Kidney capillary endothelial cell (primary cell): ENCODE data around the gene DSTYK.
"Not testable (repeated sequence)": the region's sequence is repeated elsewhere in the genome, so short reads cannot be mapped to it uniquely, and the experiment has no call there.

ENCODE experiments used
- DNase-seq: peaks from one replicate; pipeline ENCODE4 v3.0.0-alpha.2; 2018; ENCODE audit warnings: low spot score

DSTYK gene

GRCh38 chr1:205241366-205242030 lies 30.0 kb upstream of the DSTYK start:
- no peak for DNase-seq

GRCh38 chr1:205240569-205240968 lies 29.1 kb upstream of the DSTYK start:
- DNase-seq: no peak

- no peak for DNase-seq
These were observed 28.6 kb upstream of the DSTYK start for GRCh38 chr1:205240118-205240517.

GRCh38 chr1:205239078-205239477 lies 27.6 kb upstream of the DSTYK start:
- no peak for DNase-seq

GRCh38 chr1:205237526-205238484 lies 26.3 kb upstream of the DSTYK start:
- no peak for DNase-seq

GRCh38 chr1:205236951-205237475 lies 25.5 kb upstream of the DSTYK start:
- no peak for DNase-seq

GRCh38 chr1:205236526-205236925 lies 25.0 kb upstream of the DSTYK start:
- no peak for DNase-seq

- no peak for DNase-seq
These were observed 24.4 kb upstream of the DSTYK start for GRCh38 chr1:205235951-205236350.

DNA sequence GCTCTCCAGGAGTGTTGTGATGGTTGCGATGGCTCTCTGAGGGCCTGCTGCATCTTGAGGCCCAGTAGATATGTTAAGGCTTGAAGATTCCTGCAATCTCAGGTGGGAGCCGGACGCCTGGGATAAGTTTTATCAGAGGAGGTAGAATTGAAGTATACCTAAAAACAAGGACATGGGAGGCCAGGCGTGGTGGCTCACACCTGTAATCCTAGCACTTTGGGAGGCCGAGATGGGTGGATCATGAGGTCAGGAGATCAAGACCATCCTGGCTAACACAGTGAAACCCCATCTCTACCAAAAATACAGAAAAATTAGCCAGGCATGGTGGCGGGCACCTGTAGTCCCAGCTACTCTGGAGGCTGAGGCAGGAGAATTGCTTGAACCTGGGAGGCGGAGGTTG lies 22.5 kb upstream of the DSTYK start:
- DNase-seq: not testable (repeated sequence)

DNA sequence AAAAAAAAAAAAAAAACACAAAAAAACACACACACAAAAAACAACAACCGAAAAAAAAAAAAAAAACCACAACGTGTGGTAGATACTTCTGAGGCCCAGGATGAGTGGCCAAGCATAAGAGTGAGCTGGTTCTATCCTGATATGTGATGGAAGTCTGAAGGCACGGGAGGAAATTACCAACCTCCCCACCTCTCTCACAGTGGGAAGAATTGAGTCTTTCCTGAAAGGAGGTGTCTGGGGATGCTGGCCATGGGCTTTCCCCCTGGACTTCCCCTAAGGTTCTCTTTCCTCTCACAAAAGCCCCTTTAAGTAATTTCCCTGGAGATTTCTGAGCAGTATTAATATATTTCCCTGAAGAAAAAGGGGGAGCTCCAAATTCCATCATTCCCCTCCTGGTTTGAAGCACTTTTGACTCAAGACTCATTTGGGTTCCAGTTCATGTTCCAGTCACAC lies 21.5 kb upstream of the DSTYK start:
- no peak for DNase-seq

DNA sequence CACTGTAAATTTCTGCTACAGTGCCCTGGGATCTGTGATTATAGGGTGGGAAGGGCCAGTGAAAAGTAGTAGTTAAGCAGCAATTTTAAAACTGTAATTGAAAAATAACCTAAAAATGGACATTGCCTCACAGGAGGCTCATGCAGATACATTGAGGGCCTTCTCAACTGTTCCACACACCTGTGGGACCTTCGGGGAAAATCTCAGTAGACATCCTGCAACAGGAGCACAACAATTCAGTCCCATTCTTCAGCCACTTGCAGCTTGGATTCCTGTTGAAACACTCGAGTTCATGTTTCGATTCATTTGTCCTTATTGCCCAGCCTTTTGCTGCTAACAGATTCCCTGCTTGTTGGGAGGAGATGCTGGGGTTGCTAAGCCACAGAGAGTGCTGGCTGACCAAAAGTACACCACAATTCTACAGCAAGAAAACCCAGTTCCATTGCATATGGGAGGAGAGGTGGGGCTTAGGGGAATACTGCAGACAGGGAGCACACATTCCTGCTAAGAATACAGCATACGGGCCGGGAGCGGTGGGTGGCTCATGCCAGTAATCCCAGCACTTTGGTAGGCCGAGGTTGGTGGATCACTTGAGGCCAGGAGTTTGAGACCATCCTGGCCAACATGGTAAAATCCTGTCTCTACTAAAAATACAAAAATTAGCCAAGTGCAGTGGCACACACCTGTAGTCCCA lies 20.8 kb upstream of the DSTYK start:
- DNase-seq: no peak

DNA sequence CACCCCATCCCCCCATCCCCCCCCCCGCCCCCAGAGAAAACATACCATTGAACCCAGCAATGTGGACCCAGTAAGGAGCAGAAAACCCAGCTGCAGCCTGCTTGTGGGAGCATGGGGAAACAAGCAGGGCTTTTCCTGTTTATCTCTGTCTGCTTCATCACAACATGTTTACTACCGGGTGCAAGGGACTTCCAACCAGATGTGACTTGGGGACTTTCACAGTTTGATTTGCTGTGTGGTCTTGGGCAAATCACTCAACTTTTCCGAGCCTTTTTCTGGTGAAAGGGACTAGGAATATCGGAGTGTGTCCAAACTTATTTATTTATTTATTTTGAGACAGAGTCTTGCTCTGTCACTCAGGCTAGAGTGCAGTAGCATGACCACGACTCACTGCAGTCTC lies 19.5 kb upstream of the DSTYK start:
- no peak for DNase-seq

DNA sequence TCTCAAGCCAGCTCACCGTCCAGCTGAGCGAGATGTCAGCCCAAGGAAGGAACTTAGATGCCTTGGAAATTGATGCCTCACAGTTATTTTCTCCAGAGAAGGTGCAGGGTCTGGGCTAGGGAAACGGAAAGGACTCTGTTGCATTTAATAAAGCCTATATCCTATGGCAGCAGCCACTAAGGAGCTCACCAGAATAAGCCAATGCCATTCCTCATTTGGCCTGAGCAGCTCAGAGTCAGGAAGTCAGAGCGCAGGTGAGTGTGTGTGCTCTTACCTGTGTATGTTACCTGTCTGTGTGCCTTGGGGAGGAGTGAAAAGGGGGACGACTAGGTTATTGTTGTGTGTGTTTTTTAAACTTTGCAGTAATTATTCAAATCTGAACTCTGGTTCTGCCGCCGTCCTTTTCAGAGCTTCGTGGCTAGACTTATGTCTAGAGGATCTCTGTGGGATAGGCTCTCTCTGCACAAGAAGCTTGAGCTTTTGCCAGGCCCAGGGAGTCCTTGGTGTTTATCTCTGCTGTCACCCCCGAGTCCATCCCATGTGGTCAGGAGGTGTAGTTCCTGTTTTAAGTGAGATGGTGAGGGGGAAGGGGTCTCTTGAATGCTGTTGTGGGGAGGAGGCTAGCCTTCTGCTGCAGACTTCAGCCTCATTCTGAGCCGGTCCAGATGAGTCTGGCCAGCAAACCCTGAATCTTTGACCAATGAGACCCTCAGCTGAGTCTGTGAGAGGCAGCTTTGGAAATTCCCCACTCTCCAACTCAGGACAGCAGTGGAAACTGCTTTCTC lies 18.6 kb upstream of the DSTYK start:
- DNase-seq: no peak

DNA sequence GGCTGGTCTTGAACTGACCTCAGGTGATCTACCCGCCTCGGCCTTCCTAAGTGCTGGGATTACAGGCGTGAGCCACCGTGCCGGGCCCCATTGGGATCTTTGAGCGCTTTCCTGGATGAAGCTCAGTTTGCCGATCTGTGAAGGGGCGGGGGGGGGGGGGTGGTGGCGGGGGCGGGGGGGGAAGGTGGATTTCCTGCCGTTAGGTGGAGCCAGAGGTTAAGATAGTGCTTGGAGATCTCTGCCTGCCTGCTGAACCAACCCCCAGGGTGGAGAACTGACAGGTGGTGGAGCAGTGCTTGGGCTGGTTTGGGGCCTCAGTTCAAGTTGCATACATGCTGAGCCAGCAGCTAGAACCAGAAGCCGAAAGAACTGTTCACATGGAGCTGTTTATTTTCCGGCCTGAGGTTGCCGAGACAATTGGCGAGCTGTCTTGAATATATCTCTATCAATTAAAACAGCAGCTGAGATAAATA lies 17.9 kb upstream of the DSTYK start:
- DNase-seq: no peak

GRCh38 chr1:205228093-205228521 lies 16.6 kb upstream of the DSTYK start:
- no peak for DNase-seq

DNA sequence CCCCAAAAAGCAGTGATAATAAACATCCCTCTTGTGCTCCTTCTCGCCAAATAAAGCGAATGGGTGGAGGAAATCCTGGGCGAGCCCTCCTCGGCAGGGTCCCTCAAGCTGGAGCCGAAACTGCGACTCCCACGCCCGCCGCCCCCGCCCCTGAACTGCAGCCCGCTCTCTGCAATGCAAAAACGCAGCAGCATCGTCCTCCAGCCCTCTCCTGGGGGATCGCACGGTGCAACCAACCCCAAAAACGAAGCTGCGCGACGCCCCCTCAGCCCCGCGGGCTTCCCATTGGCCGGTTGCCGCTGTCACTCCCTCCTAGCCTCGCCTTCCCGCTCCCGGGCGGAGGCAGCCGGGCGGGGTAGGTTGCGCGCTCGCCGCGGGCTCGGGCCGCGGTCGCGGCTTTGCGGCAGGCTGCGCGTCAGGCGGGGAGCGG lies 16.1 kb upstream of the DSTYK start, which contains the start of gene TMCC2:
Gene TMCC2 (plus strand): TSS at position 363 of the 430 bp plus-strand sequence. CDS start 619 bp downstream, outside the sequence.
- peak; percentile 56 for DNase-seq

DNA sequence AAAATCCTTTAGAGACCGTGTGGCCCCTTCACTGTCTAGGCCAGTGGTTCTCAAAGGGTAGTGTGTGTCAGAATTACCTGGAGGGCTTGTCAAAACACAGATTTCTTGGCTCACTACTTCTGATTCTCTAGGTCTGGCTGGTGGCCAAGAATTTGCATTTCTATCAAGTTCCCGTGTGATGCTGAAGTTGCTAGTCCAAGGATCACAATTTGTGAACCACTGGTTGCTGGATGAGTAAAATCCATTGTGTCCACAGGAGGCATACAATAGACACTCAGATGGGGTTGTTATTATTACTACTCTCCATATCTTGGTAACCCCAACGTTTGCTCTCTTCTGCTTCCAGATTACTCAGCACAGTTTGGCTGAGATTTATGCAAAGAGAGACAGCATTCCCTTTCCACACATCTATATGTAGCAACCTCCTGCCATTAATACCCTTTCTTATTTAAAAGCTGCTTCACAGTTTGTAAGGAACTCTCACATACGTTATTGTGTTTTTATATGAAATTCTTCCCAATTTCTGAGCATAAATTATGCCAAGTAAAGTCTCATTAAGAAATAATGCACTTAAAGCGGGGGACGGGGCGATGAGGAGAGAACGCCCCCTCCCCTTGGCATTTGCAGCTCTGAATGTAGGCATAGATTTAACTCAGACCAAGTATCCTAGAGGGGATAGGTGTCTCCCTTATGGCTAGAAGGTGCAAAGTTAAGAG lies 15.5 kb upstream of the DSTYK start:
- DNase-seq: no peak

GRCh38 chr1:205225901-205226765 lies 14.6 kb upstream of the DSTYK start:
- DNase-seq: no peak

GRCh38 chr1:205224736-205225135 lies 13.2 kb upstream of the DSTYK start:
- DNase-seq: no peak

DNA sequence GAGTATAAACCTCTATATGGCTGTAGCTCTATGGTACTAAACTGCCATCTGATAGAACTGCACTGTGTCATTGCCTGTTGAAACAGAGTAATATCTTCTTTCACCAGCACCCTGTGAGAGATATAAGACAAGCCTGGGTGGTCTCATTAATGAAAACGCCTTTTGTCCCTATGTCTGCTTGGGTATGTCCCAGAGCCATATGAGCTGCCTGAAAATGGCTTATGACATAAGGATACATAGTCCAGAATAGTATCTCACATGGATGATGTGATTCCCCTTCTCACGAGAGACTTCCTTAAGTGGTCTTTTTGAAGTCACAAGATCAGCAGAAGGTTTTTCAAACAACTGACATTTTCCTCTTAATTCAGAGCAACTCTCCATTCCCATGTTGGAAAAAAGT lies 8.9 kb upstream of the DSTYK start:
- DNase-seq: no peak
